ENCODE results near the gene PRKD1. TPM values are rescaled to one million over a fixed set of nuclear protein-coding genes. Genes with fewer than 3 reads are reported as not detected.

PRKD1 gene
- total and polyA plus RNA-seq, 10 of the 15 experiments (the other 5 are each of a cell fraction or from before 2014, with no cell fraction given) = 0.02 to 0.56 TPM; not detected in 8

DNA sequence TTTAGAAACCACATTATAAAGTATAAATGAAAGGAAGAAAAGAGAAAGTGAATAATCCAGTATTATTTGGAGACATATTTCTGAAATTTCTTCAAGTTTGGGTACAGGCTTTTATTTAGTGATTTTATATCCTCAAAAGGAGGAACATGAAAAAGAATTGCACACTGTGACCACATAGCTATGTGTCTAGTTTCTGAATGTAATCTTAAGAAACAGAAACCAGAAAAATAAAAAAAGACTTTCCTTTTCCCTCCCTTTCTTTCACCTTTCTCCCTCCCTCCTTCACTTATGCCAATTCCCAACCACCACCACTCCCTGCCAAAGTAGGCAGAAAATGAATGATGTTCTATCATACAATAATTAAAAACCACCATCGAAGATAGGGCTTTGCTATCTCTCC is 189.6 kb downstream of the PRKD1 start:
- ChIA-PET SMC1A (ENCODE audit: uncharacterized antibody, unreplicated experiment) (no interaction called here), CTCF (no interaction called here), RAD21 (ENCODE audit: unreplicated experiment) (no interaction called here), POLR2A (no interaction called here)
- Histone ChIP-seq H3K9me3 (replicated peaks; ENCODE audit: control insufficient read depth, insufficient read depth, low read length) (no peaks in the 10 kb centered on the region), H4K20me1 (ENCODE audit: control insufficient read depth, insufficient read depth) (no peaks in the 10 kb centered on the region), H3K9ac (ENCODE audit: control insufficient read depth, insufficient read depth, low read length) (no peak overlapping the region), H2AFZ (ENCODE audit: control insufficient read depth, low read depth, low read length) (no peak overlapping the region), H3K4me1 (ENCODE audit: control insufficient read depth, insufficient read depth, low read length) (no peaks in the 10 kb centered on the region), H3K4me3 (no peak overlapping the region), H3K4me2 (ENCODE audit: control insufficient read depth, insufficient read depth) (no peak overlapping the region), H3K79me2 (ENCODE audit: control insufficient read depth, insufficient read depth, low read length) (no peaks in the 10 kb centered on the region), H3K36me3 (ENCODE audit: control insufficient read depth in 2 of 2, insufficient read depth in 2 of 2, low read length in 1 of 2) (no peaks in the 10 kb centered on the region), H3K27me3 (replicated peaks in 1 of 2; ENCODE audit: control insufficient read depth in 2 of 2, insufficient read depth in 2 of 2, low read length in 1 of 2) (no peaks in the 10 kb centered on the region), H3K27ac (ENCODE audit: control insufficient read depth, insufficient read depth) (no peak overlapping the region)
- no peak for TF ChIP-seq SRF (IDR thresholded peaks at IDR 0.05; ENCODE audit: low read depth in 2 of 2, low read length in 2 of 2)
- TF ChIP-seq, protein P1, sequence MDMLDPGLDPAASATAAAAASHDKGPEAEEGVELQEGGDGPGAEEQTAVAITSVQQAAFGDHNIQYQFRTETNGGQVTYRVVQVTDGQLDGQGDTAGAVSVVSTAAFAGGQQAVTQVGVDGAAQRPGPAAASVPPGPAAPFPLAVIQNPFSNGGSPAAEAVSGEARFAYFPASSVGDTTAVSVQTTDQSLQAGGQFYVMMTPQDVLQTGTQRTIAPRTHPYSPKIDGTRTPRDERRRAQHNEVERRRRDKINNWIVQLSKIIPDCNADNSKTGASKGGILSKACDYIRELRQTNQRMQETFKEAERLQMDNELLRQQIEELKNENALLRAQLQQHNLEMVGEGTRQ (IDR thresholded peaks at IDR 0.05; ENCODE audit: borderline replicate concordance, low read depth, low read length) = no peak
- in situ Hi-C loops (cut with MboI) (no loop called here), intact Hi-C loops (cut with micrococcal nuclease; ENCODE audit: unreplicated experiment) (no loop called here)
- FAIRE-seq (no peak), ATAC-seq (no peak), DNase-seq (ENCODE audit: low read depth, low spot score) (no peak)
- WGBS (ENCODE audit: insufficient coverage, insufficient replicate concordance, low lambda C conversion rate, missing lambda C conversion rate) = 0% methylated on average over 1 of the region's 1 CpG
- BruUV-seq (replicated peaks) = no TSS peak

DNA sequence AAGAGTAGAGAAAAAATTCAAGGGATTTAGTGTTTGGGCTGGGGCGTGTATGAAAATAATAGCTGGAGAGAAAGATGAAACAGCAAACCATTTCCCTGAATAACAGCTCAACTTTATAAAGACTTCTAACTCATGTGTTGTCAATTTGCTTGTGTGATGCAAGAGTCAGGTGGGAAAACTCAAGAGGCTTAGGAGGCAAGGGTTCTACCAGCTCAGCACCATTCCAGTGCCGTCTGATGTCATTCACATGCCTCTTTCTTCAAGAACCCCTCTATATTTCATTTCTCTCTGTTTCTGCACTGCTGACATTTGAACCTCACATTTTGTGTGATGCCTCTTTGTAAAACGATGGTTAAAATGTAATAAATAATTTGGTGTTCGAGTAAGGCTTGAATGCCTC is 192.2 kb downstream of the PRKD1 start:
- Histone ChIP-seq H3K27ac (ENCODE audit: control insufficient read depth, insufficient read depth) (no peak overlapping the region), H3K27me3 (replicated peaks in 1 of 2; ENCODE audit: control insufficient read depth in 2 of 2, insufficient read depth in 2 of 2, low read length in 1 of 2) (no peaks in the 10 kb centered on the region), H3K4me1 (ENCODE audit: control insufficient read depth, insufficient read depth, low read length) (no peaks in the 10 kb centered on the region), H2AFZ (ENCODE audit: control insufficient read depth, low read depth, low read length) (no peak overlapping the region), H3K4me3 (no peak overlapping the region), H4K20me1 (ENCODE audit: control insufficient read depth, insufficient read depth) (no peaks in the 10 kb centered on the region), H3K4me2 (ENCODE audit: control insufficient read depth, insufficient read depth) (no peak overlapping the region), H3K36me3 (ENCODE audit: control insufficient read depth in 2 of 2, insufficient read depth in 2 of 2, low read length in 1 of 2) (no peaks in the 10 kb centered on the region), H3K79me2 (ENCODE audit: control insufficient read depth, insufficient read depth, low read length) (no peaks in the 10 kb centered on the region), H3K9me3 (replicated peaks; ENCODE audit: control insufficient read depth, insufficient read depth, low read length) (no peaks in the 10 kb centered on the region), H3K9ac (ENCODE audit: control insufficient read depth, insufficient read depth, low read length) (no peak overlapping the region)
- POLR2A ChIA-PET = no interaction called here
- 41% methylated on average over 4 of the region's 4 CpGs for WGBS (ENCODE audit: insufficient coverage, insufficient replicate concordance, low lambda C conversion rate, missing lambda C conversion rate)
- no TSS peak for BruUV-seq (replicated peaks)
- DNase-seq (ENCODE audit: low read depth, low spot score) (no peak), ATAC-seq (no peak), FAIRE-seq (no peak)
- CTCF ChIA-PET = no interaction called here
- intact Hi-C loops (cut with micrococcal nuclease; ENCODE audit: unreplicated experiment) = no loop called here
- RAD21 ChIA-PET (ENCODE audit: unreplicated experiment) = no interaction called here
- SMC1A ChIA-PET (ENCODE audit: uncharacterized antibody, unreplicated experiment) = no interaction called here
- in situ Hi-C loops (cut with MboI) = no loop called here
- TF ChIP-seq MEF2A (IDR thresholded peaks at IDR 0.05; ENCODE audit: insufficient read depth, low read depth, low read length) = no peak
- TF ChIP-seq ESRRA (IDR thresholded peaks at IDR 0.05; ENCODE audit: low read length) = no peak
- no peak for TF ChIP-seq TBL1XR1 (IDR thresholded peaks at IDR 0.05; ENCODE audit: low read depth, low read length)
- TF ChIP-seq, protein P2, sequence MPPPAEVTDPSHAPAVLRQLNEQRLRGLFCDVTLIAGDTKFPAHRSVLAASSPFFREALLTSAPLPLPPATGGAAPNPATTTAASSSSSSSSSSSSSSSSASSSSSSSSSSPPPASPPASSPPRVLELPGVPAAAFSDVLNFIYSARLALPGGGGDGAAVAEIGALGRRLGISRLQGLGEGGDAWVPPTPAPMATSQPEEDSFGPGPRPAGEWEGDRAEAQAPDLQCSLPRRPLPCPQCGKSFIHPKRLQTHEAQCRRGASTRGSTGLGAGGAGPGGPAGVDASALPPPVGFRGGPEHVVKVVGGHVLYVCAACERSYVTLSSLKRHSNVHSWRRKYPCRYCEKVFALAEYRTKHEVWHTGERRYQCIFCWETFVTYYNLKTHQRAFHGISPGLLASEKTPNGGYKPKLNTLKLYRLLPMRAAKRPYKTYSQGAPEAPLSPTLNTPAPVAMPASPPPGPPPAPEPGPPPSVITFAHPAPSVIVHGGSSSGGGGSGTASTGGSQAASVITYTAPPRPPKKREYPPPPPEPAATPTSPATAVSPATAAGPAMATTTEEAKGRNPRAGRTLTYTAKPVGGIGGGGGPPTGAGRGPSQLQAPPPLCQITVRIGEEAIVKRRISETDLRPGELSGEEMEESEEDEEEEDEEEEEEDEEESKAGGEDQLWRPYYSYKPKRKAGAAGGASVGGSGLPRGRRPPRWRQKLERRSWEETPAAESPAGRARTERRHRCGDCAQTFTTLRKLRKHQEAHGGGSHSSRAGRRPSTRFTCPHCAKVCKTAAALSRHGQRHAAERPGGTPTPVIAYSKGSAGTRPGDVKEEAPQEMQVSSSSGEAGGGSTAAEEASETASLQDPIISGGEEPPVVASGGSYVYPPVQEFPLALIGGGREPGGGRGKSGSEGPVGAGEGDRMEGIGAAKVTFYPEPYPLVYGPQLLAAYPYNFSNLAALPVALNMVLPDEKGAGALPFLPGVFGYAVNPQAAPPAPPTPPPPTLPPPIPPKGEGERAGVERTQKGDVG (CRISPR knock-in tag; IDR thresholded peaks at IDR 0.05) = no peak
- TF ChIP-seq SUPT20H (IDR thresholded peaks at IDR 0.05; ENCODE audit: borderline replicate concordance, control insufficient read depth, low read depth, low read length) = no peak
- TF ChIP-seq HDAC2 (IDR thresholded peaks at IDR 0.05) = no peak
- no peak for TF ChIP-seq SRF (IDR thresholded peaks at IDR 0.05; ENCODE audit: low read depth in 2 of 2, low read length in 2 of 2)
- TF ChIP-seq ZZZ3 (IDR thresholded peaks at IDR 0.05; ENCODE audit: control insufficient read depth, insufficient read length, low read depth) = no peak
- TF ChIP-seq EZH2 (IDR thresholded peaks at IDR 0.05; ENCODE audit: borderline replicate concordance, control insufficient read depth, low read depth, low read length) = no peak
